Stimulated activated CD4-positive, alpha-beta T cell treated with anti-CD3 and anti-CD28 coated beads, Interleukin-4, amount 100 ng/mL, for 24 hours (primary cell): ENCODE results near the gene COPS2.
"Not testable (repeated sequence)": the region's sequence is repeated elsewhere in the genome, so short reads cannot be mapped to it uniquely, and the experiment has no call there.

Experiments used
- DNase-seq: peaks from one replicate; pipeline ENCODE4 v3.0.0-alpha.2; 2020

The COPS2 gene

DNA sequence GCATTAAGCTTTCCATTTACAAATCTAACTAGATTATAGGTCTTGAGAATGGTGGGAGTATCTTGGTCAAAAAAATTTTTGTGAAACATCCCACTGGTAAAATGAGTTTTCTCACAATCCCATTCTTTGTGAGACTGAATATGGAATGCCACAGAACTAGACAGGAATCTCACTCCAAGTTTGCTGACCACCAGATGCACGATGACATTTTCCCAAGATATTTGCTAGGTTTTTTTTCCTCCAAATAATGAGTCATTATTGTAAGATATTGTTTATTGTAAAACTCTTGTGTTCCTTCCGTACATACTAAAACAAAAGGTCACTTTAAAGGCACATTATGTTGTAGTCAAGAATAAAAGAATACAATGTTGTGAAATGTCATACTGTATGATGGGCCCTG, 53.9 kb downstream of the COPS2 start:
- no peak for DNase-seq

DNA sequence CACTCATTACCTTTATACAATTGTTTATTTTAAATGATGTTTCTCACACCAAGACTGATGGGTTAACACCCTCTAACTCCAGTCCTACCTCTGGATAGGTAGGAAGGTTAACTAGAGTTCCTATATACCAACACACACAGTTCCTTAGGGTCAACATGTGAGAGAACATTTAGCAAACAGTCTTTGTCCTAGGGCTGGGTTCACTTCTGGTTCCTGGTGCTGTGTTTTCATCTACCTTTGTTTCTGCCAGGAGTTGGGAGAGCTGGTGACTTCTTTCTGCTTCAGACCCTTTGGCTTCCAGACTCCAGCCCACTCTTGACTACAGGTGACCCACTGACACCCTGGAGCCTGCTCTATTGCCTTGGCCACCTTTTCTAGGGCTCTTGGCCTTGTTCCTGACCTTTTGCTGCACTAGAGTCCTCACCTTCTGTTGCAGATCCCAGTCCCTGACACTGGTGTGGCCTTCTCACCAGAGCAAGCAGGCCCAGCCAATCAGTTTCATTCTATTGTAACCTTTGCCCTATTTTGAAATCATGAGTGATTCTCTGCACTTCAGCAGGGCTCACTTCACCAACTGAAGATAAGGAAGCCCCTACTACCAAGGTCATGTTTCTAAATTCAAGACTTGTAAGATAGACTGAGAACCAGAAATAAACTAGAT, 59.2 kb downstream of the COPS2 start:
- no peak for DNase-seq

DNA sequence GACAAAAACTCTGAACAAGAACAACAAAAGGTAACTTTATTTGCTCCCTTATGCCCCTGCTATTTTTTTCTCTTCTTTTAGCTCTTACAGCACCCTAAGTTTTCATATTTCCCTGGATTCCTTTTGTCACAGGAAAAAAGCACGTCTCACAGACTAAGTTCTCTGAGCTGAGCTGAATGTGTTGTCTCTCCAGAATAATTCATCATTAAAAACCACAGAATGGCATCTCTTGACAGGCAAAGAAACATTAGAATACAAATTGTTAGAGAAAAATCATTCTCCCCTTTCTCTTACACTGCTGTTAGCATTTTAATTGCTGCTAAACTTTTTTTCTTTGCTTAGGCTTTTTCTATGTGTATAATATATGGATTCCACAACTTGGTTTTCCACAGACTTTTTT, 60.5 kb downstream of the COPS2 start:
- no peak for DNase-seq

DNA sequence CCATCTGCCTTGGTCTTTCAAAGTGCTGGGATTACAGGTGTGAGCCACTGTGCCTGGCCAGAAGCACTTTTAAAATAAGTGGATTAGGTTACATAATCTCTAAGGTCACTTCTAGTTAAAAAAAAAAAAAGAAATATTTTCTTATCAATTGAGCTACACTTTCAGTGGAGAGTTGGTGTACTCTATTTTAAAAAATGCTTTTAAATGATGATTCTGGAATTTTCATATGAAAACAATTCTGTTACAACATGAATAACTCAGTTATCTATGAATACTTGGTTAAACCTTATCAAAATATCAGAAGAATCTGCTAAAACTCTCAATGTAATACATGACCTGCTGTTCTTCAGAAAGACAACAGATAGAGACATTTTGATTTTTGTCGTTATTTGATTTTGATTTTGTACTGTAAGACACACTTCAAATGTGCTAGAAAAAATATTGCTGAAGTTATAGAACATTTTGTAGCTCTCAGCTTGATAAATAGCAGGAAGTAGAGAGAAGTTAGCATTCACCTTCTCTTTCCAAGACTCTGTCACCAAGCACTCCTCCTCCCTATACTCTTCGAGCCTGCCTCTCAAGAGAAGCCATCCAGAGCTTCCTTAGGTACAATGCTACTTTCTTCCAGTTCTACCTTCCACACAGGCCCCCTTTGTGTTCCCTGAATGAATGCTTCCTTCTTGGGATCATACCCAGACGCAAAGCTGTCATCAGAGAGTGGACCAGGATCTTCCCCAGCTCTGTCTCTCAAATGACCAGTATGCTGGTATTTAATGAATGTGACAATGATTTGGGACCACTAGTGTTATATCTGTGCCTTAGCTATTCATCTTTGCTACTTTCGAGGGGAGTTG, 61.9 kb downstream of the COPS2 start:
- no peak for DNase-seq

DNA sequence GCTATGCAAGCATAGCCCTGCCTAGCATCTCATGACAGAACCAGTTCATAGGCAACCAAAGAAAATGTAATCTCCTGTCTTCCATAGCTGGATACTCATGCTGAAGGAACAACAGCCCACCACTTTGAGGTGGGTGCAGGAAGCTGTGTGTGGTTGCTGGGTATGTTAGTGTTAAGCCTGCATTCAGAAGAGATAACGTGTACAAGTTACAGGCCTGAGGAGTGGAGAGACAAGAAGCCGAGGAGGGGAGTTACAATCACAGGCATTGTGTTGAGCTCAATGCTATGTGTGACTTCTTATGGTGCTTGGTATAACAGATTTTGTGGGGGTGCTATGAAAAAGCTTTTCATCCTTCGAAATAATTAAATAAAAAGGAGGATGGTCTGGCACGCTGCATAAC, 66.4 kb downstream of the COPS2 start:
- DNase-seq = no peak

DNA sequence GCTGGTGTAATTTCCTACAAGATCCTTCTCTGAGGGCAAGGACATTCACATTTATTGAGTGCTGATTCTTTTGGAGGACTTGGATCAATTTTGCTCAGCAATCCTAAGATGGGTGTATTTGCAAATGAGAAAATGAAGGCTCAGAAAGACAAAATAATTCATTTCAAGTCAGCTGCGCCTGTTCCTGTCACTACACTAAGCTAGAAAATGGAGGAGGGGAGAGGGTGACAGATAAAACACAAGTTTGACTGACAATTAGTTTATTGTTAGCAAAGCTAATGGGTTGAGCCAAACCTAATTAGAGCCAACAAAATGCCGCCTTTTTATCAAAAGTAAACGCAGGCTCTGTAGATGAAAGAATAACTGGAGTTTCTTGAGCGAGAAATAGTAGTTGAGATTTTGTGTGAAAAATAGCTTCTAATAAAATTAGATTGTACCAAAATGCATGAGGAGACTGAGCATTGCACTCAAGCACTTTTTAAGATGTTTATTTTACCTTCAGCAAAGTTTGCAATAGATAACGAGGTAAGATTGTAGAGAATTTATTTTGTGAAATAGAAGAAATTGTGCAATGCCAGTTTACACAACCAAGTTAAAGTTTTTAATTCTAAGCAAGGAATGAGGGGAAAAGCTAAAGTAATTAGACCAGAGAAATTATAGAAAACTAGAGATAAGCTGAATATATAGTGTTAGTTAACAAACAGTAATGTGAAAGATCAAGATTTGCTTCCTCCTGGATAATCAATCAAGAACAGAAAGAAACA, 69.5 kb downstream of the COPS2 start:
- DNase-seq = no peak

DNA sequence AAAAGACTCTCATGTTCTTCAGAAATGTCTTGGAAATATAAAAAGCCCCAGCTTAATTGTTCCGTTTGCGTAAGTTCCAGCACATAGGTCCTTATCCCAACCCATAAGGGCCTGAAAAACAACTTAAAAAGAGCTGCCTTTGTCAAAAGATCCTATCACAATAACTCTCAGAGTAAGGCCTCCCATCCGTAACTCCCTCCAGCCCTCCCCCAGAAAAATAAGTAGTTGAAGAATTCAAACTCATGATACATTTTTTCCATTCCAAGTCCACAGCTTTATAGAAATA, 71.2 kb downstream of the COPS2 start:
- DNase-seq = no peak

DNA sequence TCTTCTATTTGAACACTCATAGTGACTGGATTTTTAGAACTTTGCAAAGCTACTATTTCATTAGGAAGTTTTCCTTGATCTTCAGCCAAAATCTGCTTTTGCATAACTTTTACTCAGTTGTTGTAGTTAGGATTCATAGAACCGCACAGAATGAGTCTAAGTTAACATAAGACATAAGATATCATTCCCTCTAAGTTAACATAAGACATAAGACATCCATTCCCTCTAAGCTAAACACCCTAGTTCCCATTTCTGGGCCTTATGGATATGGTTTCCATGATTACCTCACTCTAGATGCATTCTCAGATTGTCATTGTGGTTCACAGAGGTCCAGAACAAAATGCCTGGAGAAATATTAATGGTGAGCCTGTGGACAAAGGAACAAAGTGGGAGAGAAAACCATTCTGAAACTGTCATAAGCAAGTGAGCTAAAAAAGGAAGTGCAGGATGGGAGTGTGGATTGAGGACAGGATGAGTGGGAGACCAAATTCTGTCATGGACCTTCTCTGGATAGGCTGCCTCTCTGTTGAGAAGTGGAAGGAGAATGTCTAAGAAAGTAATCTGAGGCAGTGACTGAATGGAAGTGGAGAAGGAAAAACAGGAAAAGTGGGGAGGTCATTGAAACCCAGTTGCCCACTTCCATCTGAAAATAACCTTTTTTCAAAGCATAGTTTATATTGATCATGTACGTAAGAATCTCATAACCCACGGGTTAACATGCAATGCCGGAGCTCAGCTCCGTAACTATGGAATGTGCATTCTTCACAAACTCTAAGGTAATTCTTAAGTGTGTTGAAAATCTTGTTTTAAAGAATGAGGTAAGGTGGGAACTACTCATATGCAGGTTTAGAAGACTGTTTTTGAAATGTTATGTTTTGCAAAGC, 71.8 kb downstream of the COPS2 start:
- DNase-seq = no peak

DNA sequence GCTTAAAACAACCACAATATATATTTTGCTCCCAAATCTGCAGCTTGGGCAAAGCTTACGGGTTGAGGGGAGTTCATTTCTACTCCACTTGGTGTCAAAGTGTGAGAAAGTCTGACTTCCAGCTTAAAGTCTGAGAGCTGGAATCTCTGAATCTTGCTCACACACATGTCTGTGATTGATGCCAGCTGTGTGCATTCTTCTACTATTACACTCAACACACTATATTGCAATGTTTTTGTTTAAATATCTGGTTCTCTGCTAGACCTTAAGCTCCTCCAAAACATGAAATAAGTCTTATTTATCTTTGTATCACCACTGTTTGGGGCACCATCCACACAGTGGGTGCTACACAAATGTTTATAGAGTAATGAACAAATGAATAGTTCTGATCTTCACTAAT, 72.4 kb downstream of the COPS2 start:
- no peak for DNase-seq

DNA sequence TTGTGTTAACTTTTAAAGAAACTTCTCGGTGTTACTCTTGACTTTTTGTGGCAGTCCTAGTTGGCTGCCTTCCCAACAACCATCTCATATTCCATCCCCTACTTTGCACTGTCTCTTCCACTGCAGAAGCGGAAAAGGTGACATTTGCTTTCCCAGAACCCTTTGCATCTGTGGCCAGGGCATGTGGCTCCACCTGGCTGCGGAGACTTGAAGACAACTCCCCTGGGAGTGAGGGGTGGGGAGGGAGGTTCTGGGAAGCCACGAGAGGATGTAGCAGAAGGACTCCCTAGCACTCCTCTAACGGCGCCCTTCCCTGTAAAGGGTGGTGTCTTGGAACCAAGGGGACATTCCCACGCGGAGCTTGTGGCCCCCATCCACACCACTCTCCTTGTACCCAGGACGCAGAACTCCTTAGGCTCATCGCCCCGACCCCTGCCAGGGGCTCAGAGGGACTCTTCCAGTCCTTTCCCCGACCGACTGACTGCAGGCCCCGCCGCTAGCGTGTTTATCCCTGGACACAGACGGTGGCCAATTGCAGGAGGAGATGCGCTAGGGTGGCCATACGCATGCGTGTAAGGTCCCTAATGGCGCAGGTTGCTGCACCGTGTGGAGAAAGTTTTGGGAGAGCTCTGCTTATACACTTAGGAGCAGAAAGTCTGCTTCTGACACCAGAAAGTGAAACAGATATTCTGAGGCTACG, 75.9 kb downstream of the COPS2 start:
- DNase-seq = no peak

DNA sequence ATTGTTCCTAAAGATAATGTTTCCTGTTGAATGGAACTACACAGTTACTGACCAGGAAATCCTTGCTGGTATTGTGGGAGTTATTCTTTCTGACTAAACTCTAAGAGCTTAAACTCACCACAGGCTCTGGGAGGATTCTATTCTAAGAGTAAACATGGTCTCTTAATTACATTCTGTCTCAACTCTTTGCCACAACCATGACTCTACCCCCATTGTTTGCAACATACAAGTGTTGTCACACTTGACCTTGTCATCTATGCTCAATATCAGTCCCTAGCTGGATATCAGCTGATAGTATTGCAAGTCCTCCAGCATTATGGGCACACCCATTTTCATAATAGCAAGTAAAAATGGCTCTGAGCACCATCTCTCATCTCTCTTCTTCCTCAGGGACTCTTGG, 79.5 kb downstream of the COPS2 start:
- no peak for DNase-seq

DNA sequence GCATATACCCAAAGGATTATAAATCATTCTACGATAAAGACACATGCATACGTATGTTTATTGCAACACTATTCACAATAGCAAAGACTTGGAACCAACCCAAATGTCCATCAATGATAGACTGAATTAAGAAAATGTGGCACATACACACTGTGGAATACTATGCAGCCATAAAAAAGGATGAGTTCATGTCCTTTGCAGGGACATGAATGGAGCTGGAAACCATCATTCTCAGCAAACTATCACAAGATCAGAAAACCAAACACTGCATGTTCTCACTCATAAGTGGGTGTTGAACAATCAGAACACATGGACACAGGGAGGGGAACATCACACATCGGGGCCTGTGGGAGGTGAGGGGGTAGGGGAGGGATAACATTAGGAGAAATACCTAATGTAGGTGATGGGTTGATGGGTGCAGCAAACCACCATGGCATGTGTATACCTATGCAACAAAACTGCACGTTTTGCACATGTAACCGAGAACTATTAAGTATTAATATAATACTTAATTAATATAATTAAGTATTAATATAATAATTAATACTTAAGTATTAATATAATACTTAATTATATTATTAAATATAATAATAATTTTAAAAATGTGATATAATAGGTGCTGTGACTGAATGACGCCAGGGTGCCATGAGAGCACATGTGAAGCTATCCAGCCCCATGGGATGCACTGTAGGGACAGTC, 80.7 kb downstream of the COPS2 start:
- DNase-seq = not testable (repeated sequence)
